Mucosa of descending colon (tissue), 3 donors: ENCODE results near the gene PSG5. TPM values are rescaled to one million over a fixed set of nuclear protein-coding genes. Genes with fewer than 3 reads are reported as not detected.
"Not testable (repeated sequence)": the region's sequence is repeated elsewhere in the genome, so short reads cannot be mapped to it uniquely, and the experiment has no call there.

Source experiments
- ATAC-seq: fragments of 200-7000 bp; cut with Tn5 transposase; one replicate; pipeline ENCODE4 v1.9.1; 2020; ENCODE audit warnings: mild to moderate bottlenecking, moderate library complexity
- DNase-seq, 3 donors: peaks; one replicate each; pipeline ENCODE4 v3.0.0-alpha.2; 2020
- H3K36me3 ChIP-seq: fragments of 200-600 bp; one replicate; pipeline ENCODE4 v1.8.0; 2021; ENCODE audit warnings: low read depth, mild to moderate bottlenecking
- H3K4me1 ChIP-seq: fragments of 200-600 bp; one replicate; pipeline ENCODE4 v1.8.0; 2021; ENCODE audit warnings: low read depth, mild to moderate bottlenecking
- H3K4me3 ChIP-seq: fragments of 200-600 bp; one replicate; pipeline ENCODE4 v1.8.0; 2021; ENCODE audit warnings: mild to moderate bottlenecking
- H3K9me3 ChIP-seq: fragments of 200-600 bp; one replicate; pipeline ENCODE4 v1.8.0; 2021; ENCODE audit warnings: mild to moderate bottlenecking
- intact Hi-C, 2 donors: fragments of 100-400 bp; cut with DNase I in 1 of 2; cut with micrococcal nuclease in 1 of 2; formaldehyde crosslinking; loops; one replicate each; pipeline versions ENCODE4 v1.11.0 to v1.11.1; 2022; cut with DNase I, micrococcal nuclease
- total RNA-seq, 3 donors: library from RNA; stranded (reverse); fragmentation: NEBNext Ultra II Directional in 2 of 3; extraction: Animal tissue kit (Norgen Biotek cat#: 25700) in 2 of 3; gene quantifications; one replicate each; pipeline versions ENCODE4 v1.2.1 to v1.2.4, GENCODE V29; 2021 to 2023
- TF ChIP-seq, protein P1 (sequence below): fragments of 200-600 bp; IDR thresholded peaks from one replicate; pipeline ENCODE4 v1.8.0; 2022; ENCODE audit warnings: antibody characterized with exemption, mild to moderate bottlenecking
- donor health status: DM: no; HTN: no; CAD: no; lungs with moderate emphysema.
- donor health status: DM: no; HTN: no; CAD: no.
- donor health status: DM: no; HTN: yes; CAD: no.

PSG5 gene
- total RNA-seq, 3 donors from 2014 or later, result not detected

DNA sequence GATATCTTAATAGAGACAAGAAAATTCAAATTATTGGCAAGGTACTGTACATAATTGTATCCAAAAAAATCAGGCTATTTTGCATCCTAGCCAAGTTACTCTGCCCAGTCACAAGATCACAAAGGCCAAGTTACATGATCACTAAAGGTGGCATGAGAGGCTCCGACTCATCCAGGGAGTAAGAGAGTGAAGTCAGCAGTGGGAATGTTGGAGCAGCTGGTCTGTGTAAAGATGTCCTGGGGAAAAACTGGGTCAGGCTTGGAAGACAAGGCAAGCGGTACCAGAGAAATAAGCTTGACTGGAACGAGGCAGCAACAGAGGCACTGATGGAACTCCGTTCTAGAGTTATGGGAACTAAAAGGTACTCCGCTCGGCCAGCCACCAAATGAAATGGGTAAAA, 53.6 kb downstream of the PSG5 start:
- no peaks in the 10 kb centered on the region for H3K36me3 ChIP-seq
- no peak for ATAC-seq
- no peaks in the 10 kb centered on the region for H3K4me1 ChIP-seq
- H3K4me3 ChIP-seq, result no peak overlapping the region
- TF ChIP-seq, protein P1, sequence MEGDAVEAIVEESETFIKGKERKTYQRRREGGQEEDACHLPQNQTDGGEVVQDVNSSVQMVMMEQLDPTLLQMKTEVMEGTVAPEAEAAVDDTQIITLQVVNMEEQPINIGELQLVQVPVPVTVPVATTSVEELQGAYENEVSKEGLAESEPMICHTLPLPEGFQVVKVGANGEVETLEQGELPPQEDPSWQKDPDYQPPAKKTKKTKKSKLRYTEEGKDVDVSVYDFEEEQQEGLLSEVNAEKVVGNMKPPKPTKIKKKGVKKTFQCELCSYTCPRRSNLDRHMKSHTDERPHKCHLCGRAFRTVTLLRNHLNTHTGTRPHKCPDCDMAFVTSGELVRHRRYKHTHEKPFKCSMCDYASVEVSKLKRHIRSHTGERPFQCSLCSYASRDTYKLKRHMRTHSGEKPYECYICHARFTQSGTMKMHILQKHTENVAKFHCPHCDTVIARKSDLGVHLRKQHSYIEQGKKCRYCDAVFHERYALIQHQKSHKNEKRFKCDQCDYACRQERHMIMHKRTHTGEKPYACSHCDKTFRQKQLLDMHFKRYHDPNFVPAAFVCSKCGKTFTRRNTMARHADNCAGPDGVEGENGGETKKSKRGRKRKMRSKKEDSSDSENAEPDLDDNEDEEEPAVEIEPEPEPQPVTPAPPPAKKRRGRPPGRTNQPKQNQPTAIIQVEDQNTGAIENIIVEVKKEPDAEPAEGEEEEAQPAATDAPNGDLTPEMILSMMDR, result no peak
- intact Hi-C loops, result no loop called here
- DNase-seq, result no peak
- no peaks in the 10 kb centered on the region for H3K9me3 ChIP-seq

DNA sequence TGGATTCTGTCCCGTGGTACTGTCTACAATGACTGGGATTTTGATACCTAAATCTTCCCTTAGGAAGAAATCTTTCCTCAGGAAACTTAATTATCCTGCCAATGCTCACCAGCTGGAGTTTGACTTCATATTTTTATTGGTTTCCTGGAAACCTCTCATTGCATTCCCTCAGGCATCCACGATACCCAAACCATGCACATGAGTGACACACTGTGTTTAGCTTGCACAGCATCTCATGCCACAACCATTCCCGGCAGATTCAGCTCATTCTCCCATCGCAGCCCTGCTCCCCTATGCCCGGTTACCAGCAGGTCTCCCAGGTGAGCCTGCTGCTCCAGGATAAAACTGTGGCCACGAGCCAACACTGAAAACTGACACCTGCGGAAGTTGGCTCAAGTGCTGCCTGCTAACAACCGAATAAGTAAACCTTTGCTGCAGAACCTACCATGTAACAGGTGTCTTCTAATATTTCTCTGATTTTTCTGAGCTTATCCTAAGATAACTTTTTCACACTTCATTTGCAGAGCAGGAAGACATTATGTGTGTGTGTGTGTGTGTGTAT, 55.0 kb downstream of the PSG5 start:
- H3K9me3 ChIP-seq, DNase-seq, ATAC-seq, H3K4me3 ChIP-seq, intact Hi-C loops, H3K36me3 ChIP-seq, H3K4me1 ChIP-seq: not testable (repeated sequence)

DNA sequence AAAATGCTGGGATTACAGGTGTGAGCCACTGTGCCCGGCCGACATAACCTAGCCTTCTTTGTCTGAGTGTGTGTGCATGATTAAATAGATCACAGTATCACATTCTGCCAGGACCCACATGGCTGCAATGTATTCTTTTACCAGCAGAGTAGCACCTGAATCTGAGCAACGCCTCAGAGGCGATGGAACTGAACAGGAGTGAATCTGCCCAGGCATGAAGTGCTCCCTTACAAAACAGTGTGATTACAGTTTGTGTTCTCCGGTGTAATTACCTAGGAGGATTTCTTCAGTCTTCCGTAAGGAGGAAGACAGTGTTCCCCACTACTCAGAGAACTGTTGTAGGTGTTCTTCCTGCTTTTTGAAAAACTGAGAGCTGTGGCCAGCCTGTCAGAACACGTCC, 57.1 kb downstream of the PSG5 start:
- H3K9me3 ChIP-seq, H3K4me1 ChIP-seq, DNase-seq, H3K4me3 ChIP-seq, ATAC-seq, intact Hi-C loops, H3K36me3 ChIP-seq: not testable (repeated sequence)

DNA sequence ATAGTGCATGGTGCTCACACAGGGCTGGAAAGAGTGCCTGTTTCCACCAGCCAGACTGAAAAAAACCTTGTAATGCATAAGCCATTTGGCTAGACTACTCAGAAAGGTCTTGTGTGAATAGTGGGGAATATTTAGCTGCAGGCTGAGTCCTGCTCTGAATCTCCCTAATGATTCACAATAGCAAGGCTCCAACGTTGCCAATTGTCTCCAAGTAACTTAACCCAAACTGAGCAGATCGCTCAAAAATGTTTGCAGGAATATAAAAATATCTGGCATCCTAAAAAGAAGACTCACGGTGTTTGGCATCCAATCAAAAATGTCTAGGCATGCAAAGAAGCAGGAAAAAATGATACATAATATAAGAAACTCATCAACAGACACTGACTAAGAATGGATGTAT, 59.0 kb downstream of the PSG5 start:
- intact Hi-C loops, H3K4me1 ChIP-seq, H3K4me3 ChIP-seq, H3K36me3 ChIP-seq, DNase-seq, ATAC-seq, H3K9me3 ChIP-seq: not testable (repeated sequence)

DNA sequence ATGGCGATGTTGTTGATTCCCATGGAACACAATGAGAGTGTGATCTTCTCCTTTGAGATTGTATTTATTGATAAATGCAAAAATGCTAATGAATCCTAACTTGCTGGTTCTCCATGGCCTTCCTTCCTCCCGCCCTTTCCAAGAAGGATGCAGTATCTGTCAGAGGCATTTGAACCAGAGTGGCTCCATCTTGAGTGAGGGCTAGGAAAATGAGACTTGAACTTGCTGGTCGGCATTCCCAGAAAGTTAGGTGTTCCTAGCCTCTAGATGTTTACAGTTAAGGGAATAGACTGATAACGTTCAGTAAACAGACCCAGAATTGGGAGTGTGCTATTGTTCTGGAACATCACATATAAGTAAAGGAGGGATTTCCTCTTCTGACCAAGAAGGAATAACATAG, 59.6 kb downstream of the PSG5 start:
- H3K4me1 ChIP-seq, result no peaks in the 10 kb centered on the region
- H3K36me3 ChIP-seq, result no peaks in the 10 kb centered on the region
- intact Hi-C loops, result no loop called here
- TF ChIP-seq, protein P1, result no peak
- no peak overlapping the region for H3K4me3 ChIP-seq
- H3K9me3 ChIP-seq, result no peaks in the 10 kb centered on the region
- ATAC-seq (no peak), DNase-seq (no peak)

DNA sequence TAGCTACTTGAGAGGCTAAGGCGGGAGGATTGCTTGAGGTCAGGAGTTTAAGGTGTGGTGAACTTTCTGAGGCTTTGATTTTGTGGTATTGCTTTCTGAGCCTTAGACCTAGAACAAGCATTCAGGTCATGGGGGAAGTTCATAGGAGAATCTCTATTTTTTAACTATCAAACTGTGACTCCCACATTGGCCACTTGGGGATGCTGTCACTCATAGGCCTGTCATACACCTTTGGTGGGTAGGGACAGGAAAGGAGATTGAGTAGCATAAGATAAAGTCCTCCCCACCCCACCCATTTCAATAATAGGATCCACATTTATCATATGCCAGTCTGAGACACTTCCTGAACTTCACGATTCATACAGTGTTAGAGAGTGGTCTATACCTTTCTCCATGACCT, 62.0 kb downstream of the PSG5 start:
- intact Hi-C loops, result no loop called here
- ATAC-seq (no peak), DNase-seq (no peak)
- Histone ChIP-seq H3K4me3 (no peak overlapping the region), H3K36me3 (no peaks in the 10 kb centered on the region), H3K9me3 (no peaks in the 10 kb centered on the region), H3K4me1 (no peaks in the 10 kb centered on the region)
- TF ChIP-seq, protein P1, result no peak

DNA sequence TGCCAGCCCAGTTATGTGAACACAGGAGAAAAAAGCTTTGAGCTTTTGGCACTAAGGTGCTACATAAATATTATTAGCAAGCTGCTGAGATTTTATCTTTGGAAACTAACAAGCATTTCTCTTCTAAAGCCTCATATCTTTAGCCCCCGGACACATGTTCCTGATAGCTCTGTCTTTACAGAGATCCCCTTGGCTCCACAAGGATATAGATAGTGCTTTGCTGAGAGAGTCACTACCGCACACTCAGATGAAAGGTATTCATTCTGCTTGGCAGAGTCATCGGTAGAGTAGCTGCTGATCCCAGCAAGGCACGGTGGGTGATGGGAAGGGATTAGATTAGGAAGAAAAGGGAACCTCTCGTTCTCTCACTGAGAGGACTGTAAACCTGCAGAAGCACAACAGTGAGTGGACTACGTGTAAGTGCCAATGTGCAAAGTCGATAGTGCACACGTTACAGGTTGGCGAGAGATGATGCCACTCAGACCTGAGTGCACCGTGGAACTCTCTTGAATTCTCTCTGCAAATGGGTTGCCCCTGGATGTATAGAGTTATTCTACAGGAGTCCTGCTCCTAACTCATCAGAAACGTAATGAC, 65.8 kb downstream of the PSG5 start:
- H3K4me3 ChIP-seq, H3K36me3 ChIP-seq, DNase-seq, intact Hi-C loops, H3K9me3 ChIP-seq, ATAC-seq, H3K4me1 ChIP-seq: not testable (repeated sequence)

DNA sequence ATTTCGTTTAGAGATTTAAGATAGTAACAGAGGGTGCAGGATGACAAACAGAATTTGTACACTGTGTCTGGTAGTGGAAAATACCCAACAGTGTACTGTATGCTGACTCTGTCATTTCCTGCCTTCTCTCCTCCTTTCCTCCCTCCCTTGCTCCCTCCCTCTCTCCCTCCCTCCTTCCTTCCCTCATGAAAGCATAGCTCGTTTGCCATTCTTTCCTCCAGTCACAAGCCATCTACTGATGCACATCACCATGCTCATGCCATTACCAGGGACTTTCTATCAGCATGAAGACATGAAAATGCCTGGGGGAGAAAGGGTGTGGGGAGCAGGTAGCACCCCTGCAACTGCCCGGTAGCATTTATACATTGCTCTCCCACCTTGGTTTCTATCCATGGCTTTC, 66.8 kb downstream of the PSG5 start:
- intact Hi-C loops, H3K36me3 ChIP-seq, H3K4me1 ChIP-seq, H3K4me3 ChIP-seq, DNase-seq, ATAC-seq: not testable (repeated sequence)
- H3K9me3 ChIP-seq, result peaks cover 10% of the 10 kb centered on the region

Other genes starting within 250 kb of the PSG5 start
- not detected for gene PSG7, start 249.3 kb downstream of the PSG5 start, total RNA-seq
- not detected for gene PSG11, start 160.1 kb downstream of the PSG5 start, total RNA-seq
- gene PSG2, start 103.8 kb downstream of the PSG5 start, total RNA-seq, result not detected
- not detected for gene PSG4, start 19.1 kb upstream of the PSG5 start, total RNA-seq
- gene PSG9, start 83.0 kb upstream of the PSG5 start, total RNA-seq, result not detected
- gene CD177, start 167.2 kb upstream of the PSG5 start, total RNA-seq, result 100 to 1,000 TPM; 202 to 349 (median 232) TPM
- under 1 TPM in 1 of 3 donors, not detected in 2; 0.35 TPM for gene TEX101, start 228.4 kb upstream of the PSG5 start, total RNA-seq